ENCODE data around the gene C4A. TPM values are rescaled to one million over a fixed set of nuclear protein-coding genes. Genes with fewer than 3 reads are reported as not detected.

The C4A gene
- total and polyA plus RNA-seq, 2 of the 8 experiments (the other 6 are each of a cell fraction or from before 2014, with no cell fraction given): 0.62 to 2.4 TPM

- Histone ChIP-seq H3K9ac (replicated peaks in 1 of 4; ENCODE audit: extremely low read depth in 1 of 4, low read depth in 3 of 4, low read length in 3 of 4) (no peak overlapping the region), H3K56ac (replicated peaks; ENCODE audit: insufficient read length, low read depth, low read length) (no peak overlapping the region), H4K91ac (replicated peaks; ENCODE audit: insufficient read length, low read length) (no peak overlapping the region), H3K18ac (ENCODE audit: extremely low read depth, low read length) (no peak overlapping the region), H3K4ac (replicated peaks; ENCODE audit: insufficient read length, low read depth, low read length) (no peak overlapping the region), H3K14ac (ENCODE audit: insufficient read length) (no peak overlapping the region), H3K23me2 (ENCODE audit: low read depth, low read length) (peaks cover 4% of the 10 kb centered on the region), H3K79me1 (ENCODE audit: low read depth, low read length) (no peaks in the 10 kb centered on the region), H4K8ac (ENCODE audit: extremely low read depth, insufficient read depth, low read length) (no peak overlapping the region), H3K9me3 (ENCODE audit: insufficient read depth in 2 of 2, low read depth in 1 of 2, low read length in 1 of 2) (no peaks in the 10 kb centered on the region), H3K23ac (ENCODE audit: insufficient read length) (no peak overlapping the region), H3K36me3 (ENCODE audit: control insufficient read depth in 2 of 4, insufficient read depth in 4 of 4, low read length in 3 of 4) (peaks cover 13 to 57% (median 50%) of the 10 kb centered on the region in 4 experiments), H2BK15ac (ENCODE audit: low read length) (no peak overlapping the region), H3K27ac (ENCODE audit: low read depth, low read length) (no peak overlapping the region), H4K20me1 (replicated peaks in 1 of 2; ENCODE audit: control insufficient read depth in 1 of 2, insufficient read depth in 2 of 2, low read length in 2 of 2) (peaks cover 0 to 3% of the 10 kb centered on the region in 2 experiments), H2BK12ac (ENCODE audit: low read depth, low read length) (no peak overlapping the region), H3K79me2 (ENCODE audit: control insufficient read depth in 1 of 2, insufficient read depth in 2 of 2, low read length in 2 of 2) (peaks cover 0 to 8% of the 10 kb centered on the region in 2 experiments; a peak in 2 of 4 replicates), H2BK120ac (replicated peaks; ENCODE audit: low read depth, low read length) (no peak overlapping the region), H2BK20ac (ENCODE audit: low read length) (no peak overlapping the region), H4K5ac (ENCODE audit: insufficient read length, low read depth, low read length) (no peak overlapping the region), H3K27me3 (replicated peaks in 1 of 4; ENCODE audit: control insufficient read depth in 3 of 4, extremely low read depth in 1 of 4, insufficient read depth in 3 of 4, low read length in 3 of 4) (no peaks in the 10 kb centered on the region), H2AFZ (ENCODE audit: low read length) (no peak overlapping the region), H3K4me2 (ENCODE audit: insufficient read depth in 1 of 2, low read depth in 2 of 2, low read length in 2 of 2) (no peak overlapping the region), H3K4me3 (ENCODE audit: extremely low read depth in 1 of 4, insufficient read depth in 2 of 4, low read depth in 3 of 4, low read length in 4 of 4) (no peak overlapping the region), H3K4me1 (replicated peaks in 1 of 4; ENCODE audit: control insufficient read depth in 3 of 4, insufficient read depth in 4 of 4, low read length in 3 of 4) (peaks cover 0 to 1% (median 0%) of the 10 kb centered on the region in 4 experiments; a peak in 2 of 7 replicates), H2BK5ac (ENCODE audit: low read depth, low read length) (no peak overlapping the region), H2AK5ac (ENCODE audit: low read depth, low read length) (no peak overlapping the region)
- ChIA-PET POLR2A (ENCODE audit: partially characterized antibody) (interaction anchor here (15.3 kb wide), 1 partner anchor 9 kb away, joined by 279 read pairs; the partner anchor contains the start of genes NELFE and SKIC2), CTCF (ENCODE audit: partially characterized antibody) (interaction anchor here (0.5 to 10.2 kb wide), 2 partner anchors 12 to 258 kb away, joined by 3 to 84 read pairs; no protein-coding TSS in a partner anchor)
- WGBS, 2 experiments (ENCODE audit: extremely low coverage in 1 of 2, insufficient coverage in 1 of 2, insufficient read length in 1 of 2, insufficient replicate concordance in 2 of 2, low coverage in 1 of 2, low lambda C conversion rate in 2 of 2, missing lambda C conversion rate in 1 of 2): 92% methylated on average over 19 of the region's 19 CpGs; no CpG with 5 or more reads in 1 of the 2 experiments
- DNase-seq (ENCODE audit: low read depth in 1 of 2, low spot score in 2 of 2) (no peak), FAIRE-seq (no peak)
- TF ChIP-seq POLR2AphosphoS5 (IDR thresholded peaks at IDR 0.05; ENCODE audit: low read depth, low read length) (no peak), SRF (IDR thresholded peaks at IDR 0.05; ENCODE audit: low read depth, low read length) (no peak), HDAC6 (IDR thresholded peaks at IDR 0.05; ENCODE audit: low read depth, low read length) (no peak), TAF1 (IDR thresholded peaks at IDR 0.05; ENCODE audit: low read depth, low read length) (no peak), USF2 (IDR thresholded peaks at IDR 0.05; ENCODE audit: low read length) (no peak), KDM5A (IDR thresholded peaks at IDR 0.05; ENCODE audit: low read length) (no peak)
Measured at GRCh38 chr6:31963921-31964320, 17.9 kb upstream of the C4A start.

Data from H1 (cell line).